Endodermal cell (in vitro differentiated cells): Measurements from ENCODE around the gene PHF19. TPM values are rescaled to one million over a fixed set of nuclear protein-coding genes. Genes with fewer than 3 reads are reported as not detected.

Source experiments
- DNase-seq: peaks from one replicate; pipeline ENCODE4 v3.0.0-alpha.2; 2017
- H3K27ac ChIP-seq: 2 replicates; pipeline ENCODE4 v1.5.1; 2013; ENCODE audit warnings: mild to moderate bottlenecking, low read depth, low read length, moderate library complexity
- H3K27me3 ChIP-seq: 2 replicates; pipeline ENCODE4 v1.6.1; 2013; ENCODE audit warnings: mild to moderate bottlenecking, low read length, moderate library complexity; ENCODE audit not compliant: insufficient read depth, control insufficient read depth, poor library complexity, severe bottlenecking
- H3K36me3 ChIP-seq: 2 replicates; pipeline ENCODE4 v1.7.0; 2013; ENCODE audit warnings: mild to moderate bottlenecking, low read length, moderate library complexity; ENCODE audit not compliant: control insufficient read depth, insufficient read depth
- H3K4me1 ChIP-seq: one replicate; pipeline ENCODE4 v1.7.0; 2013; ENCODE audit warnings: low read length; ENCODE audit not compliant: control insufficient read depth, insufficient read depth
- H3K4me3 ChIP-seq: 2 replicates; pipeline ENCODE4 v1.5.1; 2013; ENCODE audit warnings: mild to moderate bottlenecking, low read length, moderate library complexity
- H3K9ac ChIP-seq: 2 replicates; pipeline ENCODE4 v1.6.1; 2013; ENCODE audit warnings: mild to moderate bottlenecking, low read length, moderate library complexity; ENCODE audit not compliant: poor library complexity, severe bottlenecking; ENCODE audit errors: extremely low read depth
- H3K9me3 ChIP-seq: 2 replicates; pipeline ENCODE4 v1.6.1; 2013; ENCODE audit warnings: mild to moderate bottlenecking, low read length, moderate library complexity; ENCODE audit not compliant: control insufficient read depth
- H3K27ac Mint-ChIP-seq: 2 replicates; pipeline ENCODE4 v1.8.0; 2020; ENCODE audit warnings: mixed read lengths
- H3K27me3 Mint-ChIP-seq: 2 replicates; pipeline ENCODE4 v1.8.0; 2021; ENCODE audit warnings: mild to moderate bottlenecking, mixed read lengths; ENCODE audit not compliant: insufficient read depth
- H3K36me3 Mint-ChIP-seq: 2 replicates; pipeline ENCODE4 v1.8.0; 2020; ENCODE audit warnings: low read depth, mixed read lengths
- H3K4me1 Mint-ChIP-seq: 2 replicates; pipeline ENCODE4 v1.8.0; 2020; ENCODE audit warnings: mixed read lengths
- H3K4me3 Mint-ChIP-seq: 2 replicates; pipeline ENCODE4 v1.8.0; 2020; ENCODE audit warnings: mild to moderate bottlenecking, moderate library complexity, mixed read lengths
- H3K9me3 Mint-ChIP-seq: 2 replicates; pipeline ENCODE4 v1.8.0; 2020; ENCODE audit warnings: mild to moderate bottlenecking, mixed read lengths
- WGBS, 2 experiments: methylation state at CpG; one replicate each; pipeline versions ENCODE4 v1.1.5 to v1.1.7; 2013; ENCODE audit warnings: missing lambda C conversion rate in 2 of 2, mixed read lengths in 1 of 2; ENCODE audit not compliant: insufficient coverage in 1 of 2, insufficient read length in 1 of 2; 5-methylcytosine and 5-hydroxymethylcytosine counted together
- total RNA-seq, 2 donors: library from RNA; stranded (reverse); fragmentation: NEBNext Ultra II Directional in 1 of 2; extraction: Animal tissue kit (Norgen Biotek cat#: 25700) in 1 of 2; gene quantifications; 2 replicates in 1 of 2; 3 replicates in 1 of 2; pipeline ENCODE4 v1.2.1, GENCODE V29; 2021
- TF ChIP-seq, protein P1 (sequence below): fragments of 200-600 bp; sonication (generic); conservative IDR thresholded peaks from 2 replicates; pipeline ENCODE4 v1.5.0; 2021; ENCODE audit warnings: antibody characterized with exemption, mild to moderate bottlenecking

The PHF19 gene
- total RNA-seq, 2 donors from 2014 or later = 17.9 to 21.9 TPM

- no peaks in the 10 kb centered on the region for H3K27me3 Mint-ChIP-seq
- H3K4me3 ChIP-seq = no peak overlapping the region
- H3K4me3 Mint-ChIP-seq = no peak overlapping the region
- H3K9me3 Mint-ChIP-seq = no peaks in the 10 kb centered on the region
- 92 to 93% methylated on average over 6 of the region's 6 CpGs for WGBS, 2 experiments
- no peak overlapping the region for H3K27ac ChIP-seq
- H3K27me3 ChIP-seq = no peaks in the 10 kb centered on the region
- no peaks in the 10 kb centered on the region for H3K4me1 ChIP-seq
- no peak overlapping the region for H3K27ac Mint-ChIP-seq
- peaks cover 2% of the 10 kb centered on the region for H3K36me3 Mint-ChIP-seq
- peaks cover 23% of the 10 kb centered on the region for H3K36me3 ChIP-seq
- DNase-seq = peak; percentile 20
- no peaks in the 10 kb centered on the region for H3K4me1 Mint-ChIP-seq
- no peak overlapping the region for H3K9ac ChIP-seq
- no peaks in the 10 kb centered on the region for H3K9me3 ChIP-seq
- TF ChIP-seq, protein P1, sequence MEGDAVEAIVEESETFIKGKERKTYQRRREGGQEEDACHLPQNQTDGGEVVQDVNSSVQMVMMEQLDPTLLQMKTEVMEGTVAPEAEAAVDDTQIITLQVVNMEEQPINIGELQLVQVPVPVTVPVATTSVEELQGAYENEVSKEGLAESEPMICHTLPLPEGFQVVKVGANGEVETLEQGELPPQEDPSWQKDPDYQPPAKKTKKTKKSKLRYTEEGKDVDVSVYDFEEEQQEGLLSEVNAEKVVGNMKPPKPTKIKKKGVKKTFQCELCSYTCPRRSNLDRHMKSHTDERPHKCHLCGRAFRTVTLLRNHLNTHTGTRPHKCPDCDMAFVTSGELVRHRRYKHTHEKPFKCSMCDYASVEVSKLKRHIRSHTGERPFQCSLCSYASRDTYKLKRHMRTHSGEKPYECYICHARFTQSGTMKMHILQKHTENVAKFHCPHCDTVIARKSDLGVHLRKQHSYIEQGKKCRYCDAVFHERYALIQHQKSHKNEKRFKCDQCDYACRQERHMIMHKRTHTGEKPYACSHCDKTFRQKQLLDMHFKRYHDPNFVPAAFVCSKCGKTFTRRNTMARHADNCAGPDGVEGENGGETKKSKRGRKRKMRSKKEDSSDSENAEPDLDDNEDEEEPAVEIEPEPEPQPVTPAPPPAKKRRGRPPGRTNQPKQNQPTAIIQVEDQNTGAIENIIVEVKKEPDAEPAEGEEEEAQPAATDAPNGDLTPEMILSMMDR = no peak
These were observed 17.6 kb downstream of the PHF19 start for GRCh38 chr9:120859361-120859760.

GRCh38 chr9:120857902-120858301 lies 19.1 kb downstream of the PHF19 start:
- Histone ChIP-seq H3K9me3 (no peaks in the 10 kb centered on the region), H3K27me3 (no peaks in the 10 kb centered on the region), H3K4me3 (no peak overlapping the region), H3K27ac (no peak overlapping the region), H3K9ac (no peak overlapping the region), H3K4me1 (no peaks in the 10 kb centered on the region), H3K36me3 (peaks cover 32% of the 10 kb centered on the region)
- no peaks in the 10 kb centered on the region for H3K9me3 Mint-ChIP-seq
- peak; percentile 29 for DNase-seq
- TF ChIP-seq, protein P1 = no peak
- 80 to 95% methylated on average over 3 to 11 of the region's 11 CpGs for WGBS, 2 experiments
- peaks cover 2% of the 10 kb centered on the region for H3K36me3 Mint-ChIP-seq
- peaks cover 2% of the 10 kb centered on the region for H3K4me1 Mint-ChIP-seq
- no peak overlapping the region for H3K4me3 Mint-ChIP-seq
- no peak overlapping the region for H3K27ac Mint-ChIP-seq
- H3K27me3 Mint-ChIP-seq = no peaks in the 10 kb centered on the region

- Histone ChIP-seq H3K9me3 (no peaks in the 10 kb centered on the region), H3K4me3 (no peak overlapping the region), H3K4me1 (no peaks in the 10 kb centered on the region), H3K27ac (no peak overlapping the region), H3K36me3 (peaks cover 32% of the 10 kb centered on the region), H3K9ac (no peak overlapping the region), H3K27me3 (no peaks in the 10 kb centered on the region)
- H3K36me3 Mint-ChIP-seq = peaks cover 2% of the 10 kb centered on the region
- H3K4me3 Mint-ChIP-seq = no peak overlapping the region
- peaks cover 7% of the 10 kb centered on the region for H3K4me1 Mint-ChIP-seq
- TF ChIP-seq, protein P1 = no peak
- no peaks in the 10 kb centered on the region for H3K9me3 Mint-ChIP-seq
- H3K27me3 Mint-ChIP-seq = no peaks in the 10 kb centered on the region
- WGBS, 2 experiments = 90 to 91% methylated on average over 5 to 7 of the region's 7 CpGs
- no peak overlapping the region for H3K27ac Mint-ChIP-seq
- no peak for DNase-seq
These were observed 19.5 kb downstream of the PHF19 start for GRCh38 chr9:120857481-120857880.
